Upper lobe of left lung (tissue), 6 donors: Measurements from ENCODE around the gene CHDH. TPM values are rescaled to one million over a fixed set of nuclear protein-coding genes. Genes with fewer than 3 reads are reported as not detected.

Experiments
- ATAC-seq, 2 donors: fragments of 200-7000 bp; cut with Tn5 transposase; one replicate each; pipeline ENCODE4 v1.9.1; 2022; ENCODE audit warnings: mild to moderate bottlenecking in 2 of 2, moderate library complexity in 2 of 2; ENCODE audit not compliant: low FRiP score in 2 of 2
- DNase-seq, 2 donors: peaks; one replicate each; pipeline ENCODE4 v3.0.0-alpha.2; 2019 to 2020
- H3K27ac ChIP-seq, 4 donors: fragments of 200-600 bp; sonication (generic); one replicate each; pipeline ENCODE4 v1.5.1; 2016 to 2019
- H3K27me3 ChIP-seq, 4 donors: fragments of 200-600 bp; sonication (generic); one replicate each; pipeline ENCODE4 v1.5.1; 2017 to 2019
- H3K36me3 ChIP-seq, 4 donors: fragments of 200-600 bp; sonication (generic); one replicate each; pipeline ENCODE4 v1.5.1; 2016 to 2019
- H3K4me1 ChIP-seq, 4 donors: fragments of 200-600 bp; sonication (generic); one replicate each; pipeline ENCODE4 v1.5.1; 2018 to 2019
- H3K4me3 ChIP-seq, 4 donors: fragments of 200-600 bp; sonication (generic); one replicate each; pipeline ENCODE4 v1.5.1; 2017 to 2019; ENCODE audit warnings: mild to moderate bottlenecking in 2 of 4, moderate library complexity in 1 of 4
- H3K9me3 ChIP-seq, 4 donors: fragments of 200-600 bp; sonication (generic); one replicate each; pipeline ENCODE4 v1.5.1; 2018 to 2019
- EP300 ChIP-seq, 4 donors: sonication (generic); formaldehyde crosslinking; IDR thresholded peaks; one replicate each; pipeline ENCODE4 v1.5.1; 2017; ENCODE audit warnings: antibody characterized with exemption in 4 of 4, control low read depth in 2 of 4
- POLR2A ChIP-seq, 4 donors: fragments of 450-650 bp; IDR thresholded peaks; one replicate each; pipeline ENCODE4 v1.5.1; 2016 to 2017; ENCODE audit warnings: antibody characterized with exemption in 4 of 4, mild to moderate bottlenecking in 2 of 4
- POLR2AphosphoS5 ChIP-seq, 2 donors: sonication (generic); formaldehyde crosslinking; IDR thresholded peaks; one replicate each; pipeline ENCODE4 v1.5.1; 2017; ENCODE audit warnings: antibody characterized with exemption in 2 of 2
- WGBS, 2 donors: methylation state at CpG; one replicate each; pipeline ENCODE4 v1.1.5; 2017 to 2018; 5-methylcytosine and 5-hydroxymethylcytosine counted together
- total RNA-seq, 6 donors: library from RNA; depleted of rRNA in 4 of 6; stranded (reverse); fragments of >200 nt in 4 of 6; gene quantifications; one replicate each; pipeline versions ENCODE4 v1.1.0 to v1.2.1, GENCODE V29; 2016 to 2021
- TF ChIP-seq, protein P1 (sequence below), 6 experiments: fragments of 450-650 bp in 4 of 6; fragments of 200-600 bp in 2 of 6; sonication (generic) in 2 of 6; IDR thresholded peaks; one replicate each; pipeline ENCODE4 v1.5.1; 2016 to 2019; ENCODE audit warnings: antibody characterized with exemption in 6 of 6
- donor health status: DM: no; HTN: no; CAD: no; lungs with moderate emphysema.
- donor health status: DM: no; HTN: yes; CAD: no; lungs with severe emphysema.

CHDH gene
- total RNA-seq, 6 donors from 2014 or later: 9.1 to 20.9 (median 13.9) TPM

DNA sequence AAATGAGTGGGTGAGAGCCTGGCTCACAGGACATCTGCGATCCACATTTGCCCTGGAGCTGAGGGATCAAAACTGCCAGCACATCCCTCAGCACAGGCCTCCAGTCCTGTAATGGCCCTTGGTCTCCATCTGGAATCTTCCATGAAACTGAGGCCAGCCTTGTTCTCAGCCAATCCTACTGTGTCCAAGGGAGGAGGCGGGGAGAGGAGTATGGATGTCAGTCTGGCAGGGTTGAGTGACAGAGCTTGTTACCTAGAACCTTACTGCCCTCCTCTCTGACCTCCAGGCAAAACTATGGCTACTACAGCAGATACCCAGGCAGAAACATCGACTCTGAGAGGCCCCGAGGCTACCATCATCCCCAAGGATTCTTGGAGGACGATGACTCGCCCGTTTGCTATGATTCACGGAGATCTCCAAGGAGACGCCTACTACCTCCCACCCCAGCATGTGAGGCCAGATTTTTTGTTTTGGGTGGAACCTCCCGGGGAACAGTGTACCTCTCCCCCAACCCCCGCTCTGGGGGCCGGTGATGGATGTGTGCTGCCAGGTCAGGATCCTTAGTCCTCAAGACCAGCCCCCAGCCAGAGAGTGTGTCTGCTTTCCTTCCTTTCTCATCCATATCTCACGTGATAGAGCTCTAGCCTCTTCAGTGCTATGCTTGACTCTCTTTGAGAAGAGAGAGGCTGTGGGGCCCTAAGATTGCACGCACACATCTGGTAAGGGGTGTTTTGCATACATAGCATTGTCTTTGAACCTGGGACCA lies 41.3 kb downstream of the CHDH start:
- ATAC-seq (peak in 1 of 2 donors; percentile 45), DNase-seq (no peak)
- no peaks in the 10 kb centered on the region for H3K27me3 ChIP-seq
- H3K4me3 ChIP-seq: no peak overlapping the region
- WGBS, 2 donors: 74 to 76% methylated on average over 14 of the region's 14 CpGs
- TF ChIP-seq, protein P1, sequence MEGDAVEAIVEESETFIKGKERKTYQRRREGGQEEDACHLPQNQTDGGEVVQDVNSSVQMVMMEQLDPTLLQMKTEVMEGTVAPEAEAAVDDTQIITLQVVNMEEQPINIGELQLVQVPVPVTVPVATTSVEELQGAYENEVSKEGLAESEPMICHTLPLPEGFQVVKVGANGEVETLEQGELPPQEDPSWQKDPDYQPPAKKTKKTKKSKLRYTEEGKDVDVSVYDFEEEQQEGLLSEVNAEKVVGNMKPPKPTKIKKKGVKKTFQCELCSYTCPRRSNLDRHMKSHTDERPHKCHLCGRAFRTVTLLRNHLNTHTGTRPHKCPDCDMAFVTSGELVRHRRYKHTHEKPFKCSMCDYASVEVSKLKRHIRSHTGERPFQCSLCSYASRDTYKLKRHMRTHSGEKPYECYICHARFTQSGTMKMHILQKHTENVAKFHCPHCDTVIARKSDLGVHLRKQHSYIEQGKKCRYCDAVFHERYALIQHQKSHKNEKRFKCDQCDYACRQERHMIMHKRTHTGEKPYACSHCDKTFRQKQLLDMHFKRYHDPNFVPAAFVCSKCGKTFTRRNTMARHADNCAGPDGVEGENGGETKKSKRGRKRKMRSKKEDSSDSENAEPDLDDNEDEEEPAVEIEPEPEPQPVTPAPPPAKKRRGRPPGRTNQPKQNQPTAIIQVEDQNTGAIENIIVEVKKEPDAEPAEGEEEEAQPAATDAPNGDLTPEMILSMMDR (IDR thresholded peaks at IDR 0.05): no peak
- TF ChIP-seq POLR2AphosphoS5 (IDR thresholded peaks at IDR 0.05): no peak
- no peak for TF ChIP-seq POLR2A (IDR thresholded peaks at IDR 0.05)
- no peak for TF ChIP-seq EP300 (IDR thresholded peaks at IDR 0.05)
- H3K36me3 ChIP-seq: peaks cover 0 to 6% (median 0%) of the 10 kb centered on the region in 4 donors
- no peaks in the 10 kb centered on the region for H3K9me3 ChIP-seq
- H3K4me1 ChIP-seq: no peaks in the 10 kb centered on the region
- H3K27ac ChIP-seq: peak overlapping the region in 1 of 4 donors; percentile 11

DNA sequence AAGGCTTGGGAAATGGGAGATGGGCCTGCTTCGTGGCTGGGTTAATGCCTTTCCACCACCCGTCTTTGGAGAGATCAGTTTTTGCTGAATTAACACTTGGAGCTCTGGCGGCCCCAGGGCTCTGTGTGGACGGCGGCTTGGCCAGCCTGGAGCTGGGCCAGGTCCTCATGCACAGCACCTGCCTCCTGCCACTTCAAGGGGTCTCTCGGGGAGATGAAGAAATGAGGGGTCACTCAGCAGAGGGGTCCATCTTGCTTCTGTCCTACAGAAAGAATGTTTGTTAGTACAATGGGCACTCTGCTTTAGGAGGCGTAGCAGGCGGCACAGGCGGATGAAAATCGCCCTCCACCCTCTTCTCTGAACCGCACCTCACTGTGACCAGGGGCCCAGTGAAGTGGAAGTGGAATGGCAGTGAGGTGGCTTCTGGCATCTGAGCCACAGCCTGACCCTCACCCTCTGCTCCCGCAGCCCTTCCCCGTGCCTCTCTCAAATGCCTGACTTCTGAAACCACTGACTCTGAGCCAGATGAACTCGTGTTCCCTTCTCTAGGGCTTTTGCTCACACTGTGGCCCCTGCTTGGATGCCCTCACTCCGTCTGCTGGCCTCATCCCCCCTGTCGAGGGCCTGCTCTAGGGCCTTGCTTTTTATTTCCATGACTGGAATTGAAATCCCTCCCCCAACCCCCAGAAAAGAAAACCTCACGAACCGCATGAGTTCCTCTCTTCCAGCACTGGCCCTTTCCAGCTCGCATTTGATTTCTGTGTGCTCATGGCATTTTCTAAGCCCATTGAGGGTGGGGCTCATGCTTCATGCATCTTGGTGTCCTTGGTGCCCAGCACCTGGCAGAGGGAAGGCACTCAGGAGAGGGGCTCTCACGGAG lies 42.2 kb downstream of the CHDH start:
- Histone ChIP-seq H3K4me3 (no peak overlapping the region), H3K27ac (peak overlapping the region in 1 of 4 donors; percentile 35), H3K9me3 (no peaks in the 10 kb centered on the region), H3K4me1 (no peaks in the 10 kb centered on the region), H3K27me3 (no peaks in the 10 kb centered on the region), H3K36me3 (peaks cover 0 to 6% (median 0%) of the 10 kb centered on the region in 4 donors)
- 62 to 74% methylated on average over 17 to 20 of the region's 20 CpGs for WGBS, 2 donors
- TF ChIP-seq POLR2A (IDR thresholded peaks at IDR 0.05): no peak
- TF ChIP-seq, protein P1 (IDR thresholded peaks at IDR 0.05): no peak
- no peak for TF ChIP-seq POLR2AphosphoS5 (IDR thresholded peaks at IDR 0.05)
- no peak for TF ChIP-seq EP300 (IDR thresholded peaks at IDR 0.05)
- DNase-seq (no peak), ATAC-seq (no peak)

DNA sequence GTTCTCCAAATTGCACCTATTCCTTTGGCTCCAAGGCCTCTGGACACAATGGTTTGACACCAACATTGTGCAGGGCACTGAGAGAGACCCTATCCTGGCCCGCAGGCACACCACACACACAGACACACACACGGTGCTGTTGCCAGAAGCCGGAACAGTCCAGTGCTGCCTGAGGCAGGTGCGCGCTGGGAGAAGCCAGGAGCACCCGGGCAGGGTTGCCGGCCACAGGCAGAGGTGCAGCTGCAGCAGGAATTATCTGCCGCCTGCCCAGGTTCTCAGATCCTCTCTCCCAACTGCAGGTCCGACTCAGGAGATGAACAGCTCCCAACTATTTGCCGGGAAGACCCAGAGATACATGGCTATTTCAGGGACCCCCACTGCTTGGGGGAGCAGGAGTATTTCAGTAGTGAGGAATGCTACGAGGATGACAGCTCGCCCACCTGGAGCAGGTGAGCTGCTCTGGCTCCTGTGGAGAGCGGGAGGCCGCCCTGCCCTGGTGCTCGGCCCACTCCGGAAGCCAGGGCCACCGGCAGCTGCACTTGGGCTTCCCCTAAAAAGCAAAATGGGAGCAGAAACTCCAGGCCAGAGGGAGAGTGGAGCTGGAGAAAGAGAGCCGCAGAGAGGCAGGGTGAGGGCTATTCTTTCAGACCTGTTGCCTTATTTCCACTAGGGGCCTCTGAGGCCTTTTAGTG lies 42.9 kb downstream of the CHDH start:
- no peak overlapping the region for H3K4me3 ChIP-seq
- no peaks in the 10 kb centered on the region for H3K27me3 ChIP-seq
- peaks cover 0 to 3% (median 0%) of the 10 kb centered on the region in 4 donors for H3K36me3 ChIP-seq
- ATAC-seq: no peak
- peak in 1 of 2 donors; percentile 62 for DNase-seq
- H3K27ac ChIP-seq: no peak overlapping the region
- TF ChIP-seq POLR2A (IDR thresholded peaks at IDR 0.05) (no peak), EP300 (IDR thresholded peaks at IDR 0.05) (no peak), POLR2AphosphoS5 (IDR thresholded peaks at IDR 0.05) (no peak)
- TF ChIP-seq, protein P1 (IDR thresholded peaks at IDR 0.05): no peak
- 91 to 92% methylated on average over 4 to 18 of the region's 18 CpGs for WGBS, 2 donors
- H3K9me3 ChIP-seq: no peaks in the 10 kb centered on the region
- no peaks in the 10 kb centered on the region for H3K4me1 ChIP-seq

DNA sequence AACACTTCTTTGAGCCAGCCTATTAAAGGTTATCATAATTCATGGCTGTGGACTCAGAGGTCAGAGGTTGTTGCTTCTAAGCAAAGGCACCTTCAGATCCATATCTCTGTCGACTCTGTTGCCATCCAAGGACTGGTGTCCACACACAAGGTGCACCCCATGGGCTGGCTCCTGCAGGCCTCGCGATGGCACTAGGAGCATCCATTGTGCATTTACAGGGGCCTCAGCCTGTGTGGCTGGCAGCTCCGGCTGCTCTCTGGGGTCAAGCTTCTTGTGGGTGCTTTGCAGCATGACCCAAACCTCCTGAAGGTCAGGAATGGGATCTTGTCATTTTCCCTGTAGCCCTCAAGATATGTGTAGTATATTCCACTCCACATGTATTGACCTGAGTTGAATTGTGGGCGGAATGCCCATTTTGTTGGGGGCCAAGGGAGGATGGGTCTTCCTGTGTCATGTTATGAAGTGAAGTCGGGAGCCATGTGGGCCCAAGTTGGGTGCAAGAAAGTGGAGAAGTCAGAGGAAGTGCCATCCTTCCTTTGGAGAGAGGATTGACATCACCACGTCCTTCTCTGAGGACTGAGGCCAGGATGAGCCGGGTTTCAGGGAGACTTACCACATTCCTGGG lies 43.9 kb downstream of the CHDH start:
- TF ChIP-seq EP300 (IDR thresholded peaks at IDR 0.05): no peak
- TF ChIP-seq, protein P1 (IDR thresholded peaks at IDR 0.05): no peak
- TF ChIP-seq POLR2A (IDR thresholded peaks at IDR 0.05): no peak
- no peak for TF ChIP-seq POLR2AphosphoS5 (IDR thresholded peaks at IDR 0.05)
- no peak for DNase-seq

More for the DNA sequence above, 43.9 kb downstream of the CHDH start:
- 77 to 83% methylated on average over 8 of the region's 8 CpGs for WGBS, 2 donors
- Histone ChIP-seq H3K4me3 (no peak overlapping the region), H3K27ac (no peak overlapping the region), H3K36me3 (peaks cover 0 to 3% (median 0%) of the 10 kb centered on the region in 4 donors), H3K27me3 (no peaks in the 10 kb centered on the region), H3K4me1 (no peaks in the 10 kb centered on the region), H3K9me3 (no peaks in the 10 kb centered on the region)
- ATAC-seq: no peak
